Neural progenitor cell (in vitro differentiated cells): ENCODE results near the gene UQCC2. TPM values are rescaled to one million over a fixed set of nuclear protein-coding genes. Genes with fewer than 3 reads are reported as not detected.

Experiments
- DNase-seq: peaks from one replicate; pipeline ENCODE4 v3.0.0-alpha.2; 2016; ENCODE audit warnings: low spot score
- H2AFZ ChIP-seq: fragments of 200-600 bp; sonication (generic); replicated peaks from 2 replicates; pipeline ENCODE4 v1.6.1; 2016; ENCODE audit warnings: antibody characterized with exemption
- H3F3A ChIP-seq: fragments of 200-600 bp; sonication (generic); 2 replicates; pipeline ENCODE4 v1.6.1; 2016; ENCODE audit warnings: antibody characterized with exemption, low read depth
- H3K27ac ChIP-seq: fragments of 200-600 bp; sonication (generic); 2 replicates; pipeline ENCODE4 v1.5.1; 2016; ENCODE audit warnings: mild to moderate bottlenecking
- H3K27me3 ChIP-seq: fragments of 200-600 bp; sonication (generic); 2 replicates; pipeline ENCODE4 v1.6.1; 2016; ENCODE audit warnings: mild to moderate bottlenecking, moderate library complexity
- H3K36me3 ChIP-seq: fragments of 200-600 bp; sonication (generic); 2 replicates; pipeline ENCODE4 v1.5.1; 2016
- H3K4me1 ChIP-seq: fragments of 200-600 bp; sonication (generic); 2 replicates; pipeline ENCODE4 v1.6.1; 2016; ENCODE audit warnings: mixed run types
- H3K4me2 ChIP-seq: fragments of 200-600 bp; sonication (generic); 2 replicates; pipeline ENCODE4 v1.6.1; 2016
- H3K4me3 ChIP-seq: fragments of 200-600 bp; sonication (generic); 2 replicates; pipeline ENCODE4 v1.5.1; 2016
- H3K79me2 ChIP-seq: fragments of 200-600 bp; sonication (generic); 2 replicates; pipeline ENCODE4 v1.6.1; 2016; ENCODE audit warnings: low read depth
- H3K9ac ChIP-seq: fragments of 200-600 bp; sonication (generic); 2 replicates; pipeline ENCODE4 v1.6.1; 2016
- H3K9me3 ChIP-seq: fragments of 200-600 bp; sonication (generic); 2 replicates; pipeline ENCODE4 v1.5.1; 2016; ENCODE audit warnings: low read depth
- H4K20me1 ChIP-seq: fragments of 200-600 bp; sonication (generic); 2 replicates; pipeline ENCODE4 v1.6.1; 2016; ENCODE audit warnings: low read depth
- H3K27ac Mint-ChIP-seq: 3 replicates; pipeline ENCODE4 v1.8.0; 2021; ENCODE audit warnings: mixed read lengths
- H3K27me3 Mint-ChIP-seq: 2 replicates; pipeline ENCODE4 v1.8.0; 2022; ENCODE audit warnings: low read depth, mild to moderate bottlenecking, inconsistent platforms, moderate library complexity, mixed read lengths; ENCODE audit not compliant: insufficient read depth
- H3K36me3 Mint-ChIP-seq: 3 replicates; pipeline ENCODE4 v1.8.0; 2021; ENCODE audit warnings: mixed read lengths
- H3K4me1 Mint-ChIP-seq: 3 replicates; pipeline ENCODE4 v1.8.0; 2021; ENCODE audit warnings: mixed read lengths
- H3K4me3 Mint-ChIP-seq: 3 replicates; pipeline ENCODE4 v1.8.0; 2021; ENCODE audit warnings: mild to moderate bottlenecking, moderate library complexity, mixed read lengths
- H3K9me3 Mint-ChIP-seq: 3 replicates; pipeline ENCODE4 v1.8.0; 2020; ENCODE audit warnings: mixed read lengths
- CTCF ChIP-seq: fragments of 200-600 bp; sonication (generic); IDR thresholded peaks from 2 replicates; pipeline ENCODE4 v1.5.1; 2017; ENCODE audit warnings: antibody characterized with exemption, mild to moderate bottlenecking
- EZH2 ChIP-seq: fragments of 200-600 bp; sonication (generic); IDR thresholded peaks from 2 replicates; pipeline ENCODE4 v1.6.1; 2017; ENCODE audit warnings: antibody characterized with exemption, mild to moderate bottlenecking, moderate library complexity
- EZH2phosphoT487 ChIP-seq: fragments of 200-600 bp; sonication (generic); IDR thresholded peaks from 2 replicates; pipeline ENCODE4 v1.6.1; 2017; ENCODE audit warnings: antibody characterized with exemption
- total RNA-seq: library from RNA; depleted of rRNA; stranded (reverse); fragments of >200 nt; gene quantifications from 2 replicates; pipeline ENCODE4 v1.2.3, GENCODE V29; 2015; ENCODE audit warnings: low replicate concordance

UQCC2 gene
- total RNA-seq, 1 donor from 2014 or later = 95.9 TPM

GRCh38 chr6:33745548-33745947 lies 34.0 kb upstream of the UQCC2 start:
- H2AFZ ChIP-seq = no peak overlapping the region

GRCh38 chr6:33744895-33745546 lies 33.5 kb upstream of the UQCC2 start:
- Histone ChIP-seq H3K36me3 (no peaks in the 10 kb centered on the region), H3K4me1 (peaks cover 57% of the 10 kb centered on the region), H2AFZ (no peak overlapping the region), H3K4me2 (peak overlapping the region; percentile 66), H3F3A (peaks cover 28% of the 10 kb centered on the region), H3K9ac (no peak overlapping the region), H4K20me1 (no peaks in the 10 kb centered on the region), H3K27me3 (no peaks in the 10 kb centered on the region), H3K27ac (peak overlapping the region; percentile 31), H3K79me2 (no peaks in the 10 kb centered on the region), H3K4me3 (no peak overlapping the region), H3K9me3 (no peaks in the 10 kb centered on the region)
- H3K4me3 Mint-ChIP-seq = no peak overlapping the region
- peak overlapping the region; percentile 85 for H3K27ac Mint-ChIP-seq
- TF ChIP-seq EZH2 (no peak), EZH2phosphoT487 (no peak), CTCF (no peak)
- H3K4me1 Mint-ChIP-seq = peaks cover 59% of the 10 kb centered on the region
- no peaks in the 10 kb centered on the region for H3K9me3 Mint-ChIP-seq
- peaks cover 14% of the 10 kb centered on the region for H3K27me3 Mint-ChIP-seq
- peak; percentile 25 for DNase-seq
- H3K36me3 Mint-ChIP-seq = no peaks in the 10 kb centered on the region

More at GRCh38 chr6:33745548-33745947, 34.0 kb upstream of the UQCC2 start:
- no peaks in the 10 kb centered on the region for H3K27me3 ChIP-seq
- Mint-ChIP-seq H3K36me3 (no peaks in the 10 kb centered on the region), H3K27ac (peak overlapping the region; percentile 61), H3K9me3 (no peaks in the 10 kb centered on the region), H3K4me1 (peaks cover 63% of the 10 kb centered on the region), H3K27me3 (peaks cover 14% of the 10 kb centered on the region), H3K4me3 (peak overlapping the region; percentile 20)
- H3K4me2 ChIP-seq = peak overlapping the region; percentile 66
- H3K9me3 ChIP-seq = no peaks in the 10 kb centered on the region
- no peak for DNase-seq
- H3K4me3 ChIP-seq = no peak overlapping the region
- H3K27ac ChIP-seq = peak overlapping the region; percentile 31
- H4K20me1 ChIP-seq = no peaks in the 10 kb centered on the region
- H3K4me1 ChIP-seq = peaks cover 57% of the 10 kb centered on the region
- H3K9ac ChIP-seq = no peak overlapping the region
- TF ChIP-seq EZH2phosphoT487 = no peak
- no peak for TF ChIP-seq EZH2
- no peak for TF ChIP-seq CTCF
- peaks cover 28% of the 10 kb centered on the region for H3F3A ChIP-seq
- H3K79me2 ChIP-seq = no peaks in the 10 kb centered on the region
- H3K36me3 ChIP-seq = no peaks in the 10 kb centered on the region

GRCh38 chr6:33744001-33744848 lies 32.7 kb upstream of the UQCC2 start:
- H3K9ac ChIP-seq = no peak overlapping the region
- H3K4me3 ChIP-seq = no peak overlapping the region
- no peaks in the 10 kb centered on the region for H3K27me3 ChIP-seq
- H3F3A ChIP-seq = peaks cover 28% of the 10 kb centered on the region
- Mint-ChIP-seq H3K4me1 (peaks cover 53% of the 10 kb centered on the region), H3K36me3 (no peaks in the 10 kb centered on the region), H3K9me3 (no peaks in the 10 kb centered on the region), H3K4me3 (peak overlapping the region; percentile 30), H3K27me3 (peaks cover 14% of the 10 kb centered on the region), H3K27ac (peak overlapping the region; percentile 48)
- no peaks in the 10 kb centered on the region for H3K79me2 ChIP-seq
- H3K9me3 ChIP-seq = no peaks in the 10 kb centered on the region
- peaks cover 50% of the 10 kb centered on the region for H3K4me1 ChIP-seq
- H3K4me2 ChIP-seq = peak overlapping the region; percentile 36
- H3K27ac ChIP-seq = no peak overlapping the region
- no peaks in the 10 kb centered on the region for H3K36me3 ChIP-seq
- H2AFZ ChIP-seq = no peak overlapping the region
- no peaks in the 10 kb centered on the region for H4K20me1 ChIP-seq
- peak; percentile 89 for TF ChIP-seq CTCF
- TF ChIP-seq EZH2 = no peak
- TF ChIP-seq EZH2phosphoT487 = no peak
- peak; percentile 89 for DNase-seq
